ENCODE results near the gene BICRAL. TPM values are rescaled to one million over a fixed set of nuclear protein-coding genes. Genes with fewer than 3 reads are reported as not detected.

BICRAL gene
- total RNA-seq, 2 experiments from 2014 or later, result 10.6 to 10.7 TPM

DNA sequence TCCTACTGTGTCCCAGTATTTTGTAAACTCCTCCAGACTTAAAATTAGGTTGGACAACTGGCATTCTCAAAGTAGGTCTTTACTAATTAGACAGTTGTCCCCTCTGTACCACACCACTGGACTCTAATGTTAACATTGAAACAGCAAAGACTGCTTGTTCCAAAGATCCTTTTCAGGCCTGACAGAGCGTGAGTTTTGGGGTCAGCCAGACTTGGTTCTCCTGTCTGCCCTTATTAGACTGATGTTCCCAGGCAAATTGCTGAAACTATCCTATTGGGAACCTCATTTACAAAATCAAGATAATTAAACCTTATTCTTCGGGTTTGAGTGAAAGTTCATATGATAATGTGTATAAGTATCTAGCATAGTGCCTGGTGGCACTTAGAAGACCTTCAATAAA lies 3.7 kb upstream of the BICRAL start:
- no peak for DNase-seq
- Mint-ChIP-seq H3K4me1 (peaks cover 57% of the 10 kb centered on the region), H3K36me3 (peaks cover 2% of the 10 kb centered on the region), H3K27ac (peak overlapping the region; percentile 16), H3K9me3 (no peaks in the 10 kb centered on the region), H3K4me3 (no peak overlapping the region), H3K27me3 (no peaks in the 10 kb centered on the region)

DNA sequence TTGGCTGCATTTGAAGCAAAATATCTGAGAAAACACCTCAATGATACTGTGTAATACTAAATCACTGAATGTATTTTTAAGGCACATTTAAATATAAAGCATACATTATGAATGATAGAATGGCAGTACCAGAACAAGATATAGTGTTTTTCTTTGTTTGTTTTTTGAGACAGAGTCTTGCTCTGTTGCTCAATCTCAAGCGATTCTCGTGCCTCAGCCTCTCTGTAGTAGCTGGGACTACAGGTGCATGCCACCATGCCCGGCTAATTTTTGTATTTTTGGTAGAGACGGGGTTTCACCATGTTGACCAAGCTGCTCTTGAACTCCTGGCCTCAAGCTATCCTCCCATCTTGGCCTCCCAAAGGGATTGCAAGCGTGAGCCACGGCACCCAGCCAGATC lies 2.3 kb upstream of the BICRAL start:
- peaks cover 49% of the 10 kb centered on the region for H3K4me1 Mint-ChIP-seq

DNA sequence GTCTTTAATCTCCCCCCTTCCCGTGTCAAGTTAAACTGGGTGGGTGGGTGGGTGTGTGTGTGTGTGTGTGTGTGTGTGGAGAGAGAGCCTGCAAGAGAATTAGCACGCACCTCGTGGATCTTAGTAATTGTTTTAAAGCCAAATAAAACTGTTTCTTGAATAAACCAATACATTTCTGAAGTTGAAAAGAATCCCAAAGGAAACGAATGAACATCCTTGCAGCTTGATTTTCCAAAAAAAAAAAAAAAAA lies 381 bp upstream of the BICRAL start:
- no peaks in the 10 kb centered on the region for H3K9me3 Mint-ChIP-seq
- H3K36me3 Mint-ChIP-seq, result peaks cover 21% of the 10 kb centered on the region
- peak overlapping the region; percentile 67 for H3K4me3 Mint-ChIP-seq
- H3K27me3 Mint-ChIP-seq, result no peaks in the 10 kb centered on the region
- DNase-seq, result no peak
- peaks cover 42% of the 10 kb centered on the region for H3K4me1 Mint-ChIP-seq
- H3K27ac Mint-ChIP-seq, result peak overlapping the region; percentile 99

More for the DNA sequence above, 2.3 kb upstream of the BICRAL start:
- H3K27me3 Mint-ChIP-seq, result no peaks in the 10 kb centered on the region
- peaks cover 10% of the 10 kb centered on the region for H3K36me3 Mint-ChIP-seq
- no peak overlapping the region for H3K4me3 Mint-ChIP-seq
- no peak for DNase-seq
- H3K27ac Mint-ChIP-seq, result peak overlapping the region; percentile 68
- H3K9me3 Mint-ChIP-seq, result no peaks in the 10 kb centered on the region

DNA sequence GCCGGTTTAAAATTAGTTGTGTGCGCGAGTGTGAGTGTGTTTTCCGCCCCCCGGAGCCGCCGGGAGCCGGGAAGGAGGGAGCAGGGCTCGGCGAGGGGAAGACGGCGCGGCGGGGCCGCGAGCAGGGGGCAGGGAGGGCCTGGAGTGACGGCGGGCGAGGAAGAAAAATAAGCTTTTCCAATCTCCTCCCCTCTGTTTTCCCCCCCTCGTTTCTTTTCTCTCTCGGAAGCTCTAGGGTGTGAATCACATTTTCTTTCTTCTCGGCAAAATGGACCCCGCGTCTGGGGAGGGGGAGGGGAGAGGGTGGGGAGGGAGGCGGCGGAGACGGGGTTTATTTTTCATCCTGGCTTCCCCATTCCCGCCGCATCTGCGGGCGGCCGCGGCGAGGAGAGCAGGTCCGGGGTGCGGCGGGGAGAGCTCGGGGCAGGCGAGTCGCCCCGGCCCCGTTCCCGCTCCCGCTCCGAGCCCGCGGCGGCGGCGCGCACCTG lies 881 bp downstream of the BICRAL start:
- peak; percentile 74 for DNase-seq
- H3K4me3 Mint-ChIP-seq, result peak overlapping the region; percentile 94
- no peaks in the 10 kb centered on the region for H3K27me3 Mint-ChIP-seq
- H3K9me3 Mint-ChIP-seq, result no peaks in the 10 kb centered on the region
- H3K27ac Mint-ChIP-seq, result peak overlapping the region; percentile 99
- peaks cover 29% of the 10 kb centered on the region for H3K4me1 Mint-ChIP-seq
- H3K36me3 Mint-ChIP-seq, result peaks cover 18% of the 10 kb centered on the region

DNA sequence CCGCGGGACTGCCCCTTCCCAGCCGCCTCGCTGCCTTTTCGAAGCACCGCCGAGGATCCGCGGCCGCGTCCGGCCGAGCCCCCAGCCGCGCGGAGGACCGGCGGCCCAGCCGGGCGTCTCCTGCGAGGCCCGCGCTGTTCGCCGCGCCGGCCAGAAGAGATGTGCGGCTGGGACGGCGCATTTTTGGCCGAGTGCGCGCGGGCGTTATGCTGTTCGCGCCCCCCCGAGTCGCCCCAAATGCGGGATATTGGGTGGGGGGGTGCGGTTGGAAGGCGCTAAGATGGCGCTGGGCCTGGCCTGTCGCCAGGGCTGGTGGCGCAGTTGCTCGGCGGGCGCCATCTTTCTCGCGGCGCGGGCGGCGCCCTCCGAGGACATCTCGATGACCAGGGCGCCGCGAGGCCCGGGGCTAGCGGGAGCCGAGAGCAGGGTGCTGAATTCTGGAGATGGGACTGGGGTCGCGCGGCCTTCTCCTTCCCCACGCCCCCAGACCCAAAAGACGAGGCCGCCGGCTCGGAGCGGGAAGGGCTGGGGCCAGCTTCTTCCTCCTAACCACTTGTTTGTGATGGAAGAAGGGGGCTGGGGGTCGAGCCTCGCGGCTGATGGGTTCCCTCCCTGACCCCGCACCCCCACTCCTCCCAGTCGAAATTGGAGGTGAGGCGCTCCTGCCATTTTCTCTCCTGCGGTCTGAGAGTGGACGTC lies 1.5 kb downstream of the BICRAL start:
- H3K9me3 Mint-ChIP-seq, result no peaks in the 10 kb centered on the region
- peaks cover 26% of the 10 kb centered on the region for H3K4me1 Mint-ChIP-seq
- H3K27ac Mint-ChIP-seq, result peak overlapping the region; percentile 99
- no peak overlapping the region for H3K4me3 Mint-ChIP-seq
- DNase-seq, result peak; percentile 79
- H3K36me3 Mint-ChIP-seq, result peaks cover 21% of the 10 kb centered on the region
- H3K27me3 Mint-ChIP-seq, result no peaks in the 10 kb centered on the region

DNA sequence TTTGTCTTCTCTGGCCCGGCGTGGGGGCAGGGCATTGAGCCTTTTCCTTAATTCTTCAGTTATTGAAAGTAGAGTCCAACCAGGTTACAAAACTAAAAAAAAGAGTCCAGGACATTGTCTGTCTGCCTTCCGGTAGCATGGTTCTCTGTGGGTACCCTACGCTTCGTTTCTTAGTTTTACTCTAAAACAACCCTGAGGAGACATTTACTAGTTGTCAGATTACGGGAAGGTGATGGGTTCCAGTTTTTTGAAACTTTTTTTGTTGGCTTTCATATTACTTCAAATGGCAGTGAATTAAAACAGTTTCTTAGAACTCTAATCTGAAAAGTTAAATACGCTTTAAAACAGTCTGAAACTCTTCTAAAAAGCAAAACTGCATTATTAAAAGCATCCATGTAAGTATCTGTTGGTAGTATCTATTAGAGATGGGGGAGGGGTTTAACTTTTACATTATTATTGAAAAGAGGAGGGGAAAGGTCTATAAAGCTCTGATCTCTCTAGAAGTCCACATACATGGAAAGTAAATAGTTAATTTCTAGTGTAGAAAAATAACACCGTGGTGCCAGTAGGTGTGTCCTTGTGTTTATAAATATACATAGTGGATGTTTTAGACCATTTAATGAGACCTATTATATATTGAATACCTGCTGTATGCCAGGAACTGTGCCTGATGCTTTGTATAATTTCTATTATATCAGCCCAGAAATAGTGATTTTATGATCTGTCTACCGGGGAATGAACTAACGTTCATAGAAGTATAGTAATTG lies 2.2 kb downstream of the BICRAL start:
- H3K27ac Mint-ChIP-seq, result peak overlapping the region; percentile 99
- H3K36me3 Mint-ChIP-seq, result peaks cover 28% of the 10 kb centered on the region
- no peak overlapping the region for H3K4me3 Mint-ChIP-seq

DNA sequence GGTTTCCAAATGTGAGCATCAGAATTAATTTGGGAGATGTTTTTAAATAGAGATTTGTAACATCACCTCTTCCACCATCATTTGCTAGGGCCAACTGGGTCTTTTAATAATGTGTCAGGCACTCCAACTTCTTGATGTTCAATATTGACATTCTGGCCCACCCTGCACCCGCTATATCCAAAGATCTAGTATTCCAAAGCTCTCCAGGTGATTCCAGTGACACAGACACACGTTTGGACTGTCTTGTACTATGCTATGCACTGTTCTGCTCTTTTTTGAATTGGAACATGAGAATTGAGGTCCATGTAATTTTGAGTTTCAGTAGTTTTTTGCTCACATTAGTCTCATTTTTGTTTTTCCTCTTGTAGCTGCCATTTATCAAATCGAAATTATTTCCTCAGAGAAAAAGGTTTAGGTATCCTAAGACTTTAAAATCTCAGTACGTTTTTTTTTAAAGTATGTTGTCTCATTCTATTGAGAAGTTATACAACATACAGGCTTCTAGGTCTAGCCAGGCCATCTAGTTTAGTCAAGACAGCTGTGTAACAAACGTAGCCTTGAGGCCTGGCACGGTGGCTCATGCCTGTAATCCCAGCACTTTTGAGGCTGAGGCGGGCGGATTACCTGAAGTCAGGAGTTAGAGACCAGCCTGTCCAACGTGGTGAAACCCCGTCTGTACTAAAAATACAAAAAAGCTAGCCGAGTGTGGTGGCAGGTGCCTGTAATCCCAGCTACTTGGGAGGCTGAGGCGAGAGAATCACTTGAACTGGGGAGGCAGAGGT lies 3.1 kb downstream of the BICRAL start:
- DNase-seq, result no peak
- Mint-ChIP-seq H3K27me3 (no peaks in the 10 kb centered on the region), H3K4me3 (no peak overlapping the region), H3K4me1 (peaks cover 30% of the 10 kb centered on the region), H3K36me3 (peaks cover 31% of the 10 kb centered on the region), H3K9me3 (peaks cover 4% of the 10 kb centered on the region), H3K27ac (peak overlapping the region; percentile 99)

More for the DNA sequence above, 2.2 kb downstream of the BICRAL start:
- no peak for DNase-seq
- no peaks in the 10 kb centered on the region for H3K27me3 Mint-ChIP-seq
- H3K9me3 Mint-ChIP-seq, result peaks cover 4% of the 10 kb centered on the region
- peaks cover 30% of the 10 kb centered on the region for H3K4me1 Mint-ChIP-seq

DNA sequence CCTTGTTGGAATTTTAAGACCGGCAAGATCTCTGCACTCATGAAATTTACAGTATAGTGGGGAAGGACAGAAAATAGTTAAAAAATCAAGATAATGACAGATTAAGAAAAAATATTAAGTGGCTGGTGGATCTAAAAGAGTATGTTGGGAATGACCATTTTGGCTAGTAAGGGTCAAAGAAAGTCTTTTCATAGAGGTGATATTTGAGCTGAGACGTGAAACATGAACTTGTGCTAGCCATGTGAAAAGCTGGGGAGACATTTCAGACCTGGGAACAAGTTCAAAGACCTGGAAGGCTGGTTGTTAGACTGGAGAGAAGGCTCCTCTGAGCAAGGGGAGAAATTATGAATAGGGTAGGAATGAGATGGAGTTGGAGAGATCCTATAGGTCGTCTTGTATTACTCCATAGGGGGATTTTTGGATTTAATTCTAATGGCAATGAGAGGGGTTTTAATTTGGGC lies 4.7 kb downstream of the BICRAL start:
- no peaks in the 10 kb centered on the region for H3K27me3 Mint-ChIP-seq
- peaks cover 29% of the 10 kb centered on the region for H3K4me1 Mint-ChIP-seq
- peaks cover 4% of the 10 kb centered on the region for H3K9me3 Mint-ChIP-seq
- H3K27ac Mint-ChIP-seq, result no peak overlapping the region
- H3K36me3 Mint-ChIP-seq, result peaks cover 36% of the 10 kb centered on the region
- DNase-seq, result no peak
- H3K4me3 Mint-ChIP-seq, result no peak overlapping the region

DNA sequence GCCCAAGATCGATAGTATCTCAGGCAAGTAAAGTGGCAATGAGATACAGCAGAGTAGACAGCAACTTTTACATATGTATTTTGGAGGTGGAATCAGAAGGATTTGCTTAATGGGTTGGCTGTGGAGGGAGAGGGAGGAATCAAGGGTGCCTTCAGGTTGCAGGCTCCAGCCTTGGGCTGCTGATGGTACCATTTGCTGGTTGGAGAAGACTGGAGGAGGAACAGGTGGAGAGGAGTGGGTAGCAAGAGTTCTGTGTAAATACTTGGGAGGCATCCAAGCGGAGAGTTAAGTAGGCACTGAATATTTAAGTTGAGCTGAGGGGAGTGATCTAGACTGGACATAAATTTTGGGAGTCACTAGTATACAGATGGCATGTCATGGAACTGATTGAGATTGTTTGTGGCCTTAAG lies 5.2 kb downstream of the BICRAL start:
- no peak for DNase-seq

DNA sequence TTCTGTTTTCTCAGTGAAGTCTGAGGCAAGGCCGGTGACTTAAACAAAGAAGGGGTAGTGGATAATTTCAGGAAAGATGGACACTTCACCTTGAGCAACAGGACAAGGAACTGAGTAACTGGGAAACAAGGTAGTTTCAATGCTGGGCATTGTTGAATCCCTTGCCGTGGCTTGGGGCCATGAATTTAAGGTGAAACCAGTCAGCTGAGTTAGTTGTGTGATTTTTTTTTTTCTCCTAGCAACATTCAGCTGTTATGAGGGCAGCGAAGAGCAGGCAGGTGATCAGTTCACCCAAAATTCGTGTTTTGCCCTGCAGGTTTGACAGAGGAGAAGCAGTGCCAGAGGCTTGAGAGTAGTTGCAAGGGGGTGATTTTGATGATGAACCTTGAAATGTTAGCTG lies 6.8 kb downstream of the BICRAL start:
- H3K27ac Mint-ChIP-seq, result peak overlapping the region; percentile 10
- H3K4me3 Mint-ChIP-seq, result no peak overlapping the region
- H3K27me3 Mint-ChIP-seq, result no peaks in the 10 kb centered on the region
- H3K4me1 Mint-ChIP-seq, result peaks cover 29% of the 10 kb centered on the region
- H3K9me3 Mint-ChIP-seq, result peaks cover 4% of the 10 kb centered on the region
- no peak for DNase-seq
- peaks cover 35% of the 10 kb centered on the region for H3K36me3 Mint-ChIP-seq

More for the DNA sequence above, 5.2 kb downstream of the BICRAL start:
- Mint-ChIP-seq H3K27me3 (no peaks in the 10 kb centered on the region), H3K36me3 (peaks cover 36% of the 10 kb centered on the region), H3K9me3 (peaks cover 4% of the 10 kb centered on the region), H3K27ac (no peak overlapping the region), H3K4me3 (no peak overlapping the region), H3K4me1 (peaks cover 29% of the 10 kb centered on the region)

DNA sequence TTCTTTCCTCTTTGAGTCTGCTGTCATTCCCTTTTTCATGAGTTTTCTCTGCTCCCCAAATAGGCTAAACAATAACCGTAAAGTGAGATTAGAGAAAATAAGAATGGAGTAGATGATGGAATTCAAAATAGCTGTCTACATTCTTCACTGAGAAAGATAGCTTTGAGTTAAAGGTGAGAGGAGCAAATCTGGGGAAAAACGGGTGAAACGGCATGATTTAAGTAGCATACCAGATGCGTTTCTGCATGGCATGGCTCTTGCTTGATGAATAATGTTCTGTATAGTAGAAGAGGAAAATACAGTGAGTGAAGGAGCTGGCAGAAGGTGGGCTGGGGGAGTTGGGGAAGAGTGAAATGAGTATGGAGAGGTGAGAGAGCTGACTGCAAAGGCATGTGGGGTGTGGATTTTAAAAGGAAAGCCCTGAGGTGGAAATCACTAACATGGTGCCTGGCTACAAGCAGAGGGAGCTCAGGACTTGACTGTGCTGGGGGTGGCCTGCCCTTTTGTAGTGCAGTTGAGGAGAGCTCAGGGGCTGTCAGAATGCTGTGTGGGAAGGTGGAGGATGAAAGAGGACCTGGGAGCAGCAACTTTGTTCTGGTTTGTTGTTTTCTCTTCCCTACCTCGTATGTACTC lies 8.8 kb downstream of the BICRAL start:
- Mint-ChIP-seq H3K4me1 (peaks cover 22% of the 10 kb centered on the region), H3K36me3 (peaks cover 21% of the 10 kb centered on the region), H3K9me3 (peaks cover 4% of the 10 kb centered on the region), H3K27me3 (no peaks in the 10 kb centered on the region), H3K27ac (peak overlapping the region; percentile 60), H3K4me3 (no peak overlapping the region)
- no peak for DNase-seq

DNA sequence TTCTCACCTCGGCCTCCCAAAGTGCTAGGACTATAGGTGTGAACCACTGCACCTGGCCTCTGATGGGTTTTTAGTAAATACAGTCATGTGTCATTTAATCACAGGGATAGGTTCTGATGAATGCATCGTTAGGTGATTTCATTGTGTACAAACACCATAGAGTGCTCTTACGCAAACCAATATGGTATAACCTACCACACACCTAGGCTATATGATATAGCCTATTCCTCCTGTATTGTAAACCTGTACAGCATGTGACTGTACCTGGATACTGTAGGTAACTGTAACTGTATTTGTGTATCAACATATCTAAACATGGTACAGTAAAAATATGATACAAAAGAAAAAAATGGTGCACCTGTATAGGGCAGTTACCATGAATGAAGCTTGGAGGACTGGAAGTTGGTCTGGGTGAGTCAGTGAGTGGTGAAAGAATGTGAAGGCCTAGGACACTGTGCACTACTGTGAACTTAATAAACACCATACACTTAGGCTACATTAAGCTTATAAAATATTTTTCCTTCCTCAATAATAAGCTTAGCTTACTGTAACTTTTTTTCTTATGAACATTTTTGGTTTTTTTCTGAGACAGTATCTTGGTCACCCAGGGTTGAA lies 10.0 kb downstream of the BICRAL start:
- Mint-ChIP-seq H3K27me3 (no peaks in the 10 kb centered on the region), H3K36me3 (peaks cover 21% of the 10 kb centered on the region), H3K4me3 (no peak overlapping the region), H3K4me1 (peaks cover 30% of the 10 kb centered on the region), H3K27ac (no peak overlapping the region), H3K9me3 (peaks cover 4% of the 10 kb centered on the region)
- DNase-seq, result no peak

DNA sequence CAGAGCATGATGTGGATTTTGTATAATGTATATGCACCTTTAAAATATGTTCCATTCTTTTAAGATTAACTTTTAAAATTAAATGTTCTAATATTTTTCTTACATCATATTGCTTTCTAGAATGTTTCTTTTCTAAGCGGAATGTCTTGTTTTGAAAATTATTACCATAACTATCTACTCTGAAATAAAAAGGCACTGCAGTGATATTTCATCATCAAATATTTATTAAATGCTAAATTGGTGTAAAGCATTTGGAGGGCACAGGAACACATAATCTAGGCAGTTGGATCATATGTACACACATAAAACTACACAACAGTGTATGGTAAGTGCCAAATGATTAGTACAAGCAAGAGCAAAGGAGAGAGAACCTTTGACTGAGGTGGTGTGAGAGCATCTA lies 13.8 kb downstream of the BICRAL start:
- Mint-ChIP-seq H3K27me3 (no peaks in the 10 kb centered on the region), H3K4me1 (peaks cover 16% of the 10 kb centered on the region), H3K36me3 (peaks cover 6% of the 10 kb centered on the region), H3K4me3 (no peak overlapping the region), H3K9me3 (no peaks in the 10 kb centered on the region), H3K27ac (no peak overlapping the region)
- no peak for DNase-seq

DNA sequence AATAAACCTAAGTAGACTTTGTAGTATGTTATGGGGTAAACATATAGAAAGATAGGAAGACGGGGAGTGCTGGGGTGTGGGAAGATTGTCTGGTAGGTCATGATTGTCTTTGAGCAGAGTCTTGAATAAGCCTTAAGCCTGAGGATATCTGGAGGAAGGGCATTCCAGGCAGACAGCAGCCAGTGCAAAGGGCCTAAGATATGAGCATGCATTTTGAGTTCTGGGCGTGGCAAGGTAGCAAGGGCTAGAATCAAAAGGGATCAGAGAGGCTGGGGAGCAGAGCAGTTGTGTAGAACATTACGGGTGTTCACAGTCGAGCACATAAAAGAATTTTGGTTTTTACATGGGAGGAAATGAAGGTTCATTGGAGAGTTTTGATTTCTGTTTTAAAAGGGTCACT lies 14.3 kb downstream of the BICRAL start:
- Mint-ChIP-seq H3K27me3 (no peaks in the 10 kb centered on the region), H3K9me3 (no peaks in the 10 kb centered on the region), H3K27ac (no peak overlapping the region), H3K4me1 (peaks cover 12% of the 10 kb centered on the region), H3K4me3 (no peak overlapping the region), H3K36me3 (peaks cover 3% of the 10 kb centered on the region)
- DNase-seq, result no peak
